HEK293T (cell line): Measurements from ENCODE around the gene RWDD2A.

ENCODE experiments used
- CTCF ChIA-PET: fragments of 350-600 bp; formaldehyde crosslinking; extraction: SDS; loops from one replicate; lab custom pipeline; 2021; ENCODE audit warnings: antibody characterized with exemption, inconsistent platforms; lab: Yijun Ruan, JAX
- POLR2A ChIA-PET: fragments of 350-600 bp; formaldehyde crosslinking; extraction: SDS; loops from one replicate; lab custom pipeline; 2020; ENCODE audit warnings: antibody characterized with exemption, inconsistent platforms; lab: Yijun Ruan, JAX
- DNase-seq: peaks from one replicate; pipeline ENCODE4 v3.0.0; 2012; ENCODE audit warnings: mixed read lengths; ENCODE audit errors: extremely low spot score
- ARNT ChIP-seq: fragments of 450-650 bp; IDR thresholded peaks from 2 replicates; pipeline ENCODE4 v1.6.1; 2017; ENCODE audit warnings: mild to moderate bottlenecking
- BHLHE40 ChIP-seq: fragments of 450-650 bp; IDR thresholded peaks from 2 replicates; pipeline ENCODE4 v1.6.1; 2016; ENCODE audit warnings: mild to moderate bottlenecking, moderate library complexity, borderline replicate concordance
- CTBP1 ChIP-seq: fragments of 450-650 bp; IDR thresholded peaks from 2 replicates; pipeline ENCODE4 v1.6.1; 2016; ENCODE audit warnings: borderline replicate concordance
- ELF4 ChIP-seq: fragments of 450-650 bp; IDR thresholded peaks from 2 replicates; pipeline ENCODE4 v1.6.1; 2017; ENCODE audit warnings: antibody characterized with exemption
- FOXA1 ChIP-seq: fragments of 450-650 bp; IDR thresholded peaks from 2 replicates; pipeline ENCODE4 v1.6.1; 2016; ENCODE audit warnings: mild to moderate bottlenecking
- FOXK2 ChIP-seq: fragments of 450-650 bp; IDR thresholded peaks from 2 replicates; pipeline ENCODE4 v1.6.1; 2016; ENCODE audit warnings: mild to moderate bottlenecking
- FOXM1 ChIP-seq: fragments of 450-650 bp; IDR thresholded peaks from 2 replicates; pipeline ENCODE4 v1.6.1; 2017; ENCODE audit warnings: mild to moderate bottlenecking, borderline replicate concordance
- HDGF ChIP-seq: fragments of 450-650 bp; IDR thresholded peaks from 2 replicates; pipeline ENCODE4 v1.6.1; 2017; ENCODE audit warnings: antibody characterized with exemption, borderline replicate concordance
- L3MBTL2 ChIP-seq: fragments of 450-650 bp; conservative IDR thresholded peaks from 2 replicates; pipeline ENCODE4 v1.6.1; 2016; ENCODE audit warnings: mild to moderate bottlenecking
- LEF1 ChIP-seq: fragments of 450-650 bp; IDR thresholded peaks from 2 replicates; pipeline ENCODE4 v1.6.1; 2017; ENCODE audit warnings: mild to moderate bottlenecking, borderline replicate concordance
- NFRKB ChIP-seq: fragments of 450-650 bp; IDR thresholded peaks from 2 replicates; pipeline ENCODE4 v1.6.1; 2016; ENCODE audit warnings: mild to moderate bottlenecking, moderate library complexity
- PKNOX1 ChIP-seq: fragments of 450-650 bp; IDR thresholded peaks from 2 replicates; pipeline ENCODE4 v1.6.1; 2016
- SP1 ChIP-seq: fragments of 450-650 bp; IDR thresholded peaks from 2 replicates; pipeline ENCODE4 v1.6.1; 2017
- SUZ12 ChIP-seq: fragments of 450-650 bp; IDR thresholded peaks from 2 replicates; pipeline ENCODE4 v1.6.1; 2016; ENCODE audit warnings: mild to moderate bottlenecking
- TARDBP ChIP-seq: fragments of 450-650 bp; IDR thresholded peaks from 2 replicates; pipeline ENCODE4 v1.6.1; 2016
- ZNF384 ChIP-seq: fragments of 450-650 bp; IDR thresholded peaks from 2 replicates; pipeline ENCODE4 v1.6.1; 2016

The RWDD2A gene

GRCh38 chr6:83160167-83160566 is 33.0 kb upstream of the RWDD2A start:
- no peak for TF ChIP-seq ZNF384
- no peak for TF ChIP-seq NFRKB
- TF ChIP-seq TARDBP: no peak
- no peak for TF ChIP-seq SP1
- no peak for TF ChIP-seq BHLHE40
- TF ChIP-seq FOXK2: no peak
- no peak for TF ChIP-seq CTBP1
- TF ChIP-seq LEF1: no peak
- TF ChIP-seq ELF4: no peak
- no peak for TF ChIP-seq FOXM1
- TF ChIP-seq ARNT: no peak
- no peak for TF ChIP-seq HDGF
- no peak for TF ChIP-seq SUZ12
- TF ChIP-seq L3MBTL2: no peak
- no peak for TF ChIP-seq FOXA1
- no peak for TF ChIP-seq PKNOX1
- ChIA-PET CTCF (no interaction called here), POLR2A (no interaction called here)
- no peak for DNase-seq

GRCh38 chr6:83167726-83168278 is 25.4 kb upstream of the RWDD2A start:
- CTCF ChIA-PET: interaction anchor here (0.7 kb wide), 1 partner anchor 49 kb away, joined by 4 read pairs; no protein-coding TSS in a partner anchor
- TF ChIP-seq ARNT (no peak), ELF4 (no peak), SUZ12 (no peak), CTBP1 (no peak), SP1 (no peak), L3MBTL2 (no peak), ZNF384 (no peak), FOXA1 (no peak), FOXK2 (no peak), PKNOX1 (no peak), NFRKB (no peak), TARDBP (no peak), LEF1 (no peak), BHLHE40 (no peak), FOXM1 (no peak), HDGF (no peak)
- POLR2A ChIA-PET: interaction anchor here (0.6 kb wide), 1 partner anchor 346 kb away, joined by 3 read pairs; no protein-coding TSS in a partner anchor
- no peak for DNase-seq

GRCh38 chr6:83168556-83168955 is 24.6 kb upstream of the RWDD2A start:
- ChIA-PET POLR2A (interaction anchor here (1.4 kb wide), 1 partner anchor 25 kb away, joined by 4 read pairs; the partner anchor contains the start of genes PGM3 and RWDD2A), CTCF (no interaction called here)
- TF ChIP-seq ARNT (no peak), TARDBP (no peak), HDGF (no peak), FOXM1 (no peak), L3MBTL2 (no peak), ELF4 (no peak)
- DNase-seq: no peak

DNA sequence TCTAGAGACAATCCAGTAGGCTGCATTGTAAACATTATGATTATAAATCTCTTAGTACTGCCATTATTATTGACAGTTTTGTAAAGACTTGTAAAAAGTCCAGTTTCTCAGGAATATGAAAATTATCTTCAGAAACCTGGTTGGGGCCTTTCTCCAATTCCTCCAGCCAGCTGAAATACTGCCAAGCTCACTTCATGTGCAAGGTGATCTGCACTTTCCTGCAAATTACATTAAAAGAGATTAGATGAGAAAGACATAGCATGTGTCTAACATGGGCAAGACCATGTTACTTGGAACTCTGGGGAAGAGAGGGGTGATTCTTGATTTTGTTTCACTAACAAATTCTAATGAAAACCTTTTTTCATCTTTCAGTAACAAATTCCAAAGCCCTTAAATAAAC is 24.1 kb upstream of the RWDD2A start:
- DNase-seq: no peak
- CTCF ChIA-PET: interaction anchor here (0.6 kb wide), 1 partner anchor 14 kb away, joined by 3 read pairs; no protein-coding TSS in a partner anchor
- no peak for TF ChIP-seq HDGF
- TF ChIP-seq SUZ12: no peak
- TF ChIP-seq CTBP1: no peak
- no peak for TF ChIP-seq SP1
- no peak for TF ChIP-seq ELF4
- no peak for TF ChIP-seq TARDBP
- TF ChIP-seq L3MBTL2: no peak
- TF ChIP-seq PKNOX1: no peak
- POLR2A ChIA-PET: interaction anchor here (1.4 kb wide), 1 partner anchor 24 kb away, joined by 4 read pairs; the partner anchor contains the start of genes PGM3 and RWDD2A

DNA sequence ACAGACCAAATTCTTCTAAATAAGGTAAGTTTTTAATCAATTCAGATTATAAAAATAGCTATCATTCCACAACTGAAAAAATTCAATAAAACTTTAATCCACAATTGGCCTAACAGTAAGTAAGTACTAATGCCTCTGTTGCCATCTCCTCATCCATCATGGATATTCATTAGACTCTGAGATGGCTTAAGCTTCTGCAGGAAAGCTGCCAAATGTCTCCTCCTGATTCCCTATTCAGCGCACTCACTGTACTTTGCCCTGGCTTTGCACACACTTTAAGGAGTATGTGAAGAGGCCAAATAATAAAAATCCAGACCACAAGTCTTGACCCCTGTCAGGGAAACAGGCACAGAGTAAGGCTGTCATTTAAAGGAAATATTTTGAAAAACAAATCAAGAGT is 23.6 kb upstream of the RWDD2A start:
- CTCF ChIA-PET: interaction anchor here (0.6 kb wide), 1 partner anchor 15 kb away, joined by 3 read pairs; no protein-coding TSS in a partner anchor
- DNase-seq: no peak
- TF ChIP-seq FOXM1 (no peak), L3MBTL2 (no peak), TARDBP (no peak), LEF1 (no peak), ELF4 (no peak), BHLHE40 (no peak), NFRKB (no peak)
- POLR2A ChIA-PET: interaction anchor here (1.4 kb wide), 1 partner anchor 24 kb away, joined by 4 read pairs; the partner anchor contains the start of genes PGM3 and RWDD2A

DNA sequence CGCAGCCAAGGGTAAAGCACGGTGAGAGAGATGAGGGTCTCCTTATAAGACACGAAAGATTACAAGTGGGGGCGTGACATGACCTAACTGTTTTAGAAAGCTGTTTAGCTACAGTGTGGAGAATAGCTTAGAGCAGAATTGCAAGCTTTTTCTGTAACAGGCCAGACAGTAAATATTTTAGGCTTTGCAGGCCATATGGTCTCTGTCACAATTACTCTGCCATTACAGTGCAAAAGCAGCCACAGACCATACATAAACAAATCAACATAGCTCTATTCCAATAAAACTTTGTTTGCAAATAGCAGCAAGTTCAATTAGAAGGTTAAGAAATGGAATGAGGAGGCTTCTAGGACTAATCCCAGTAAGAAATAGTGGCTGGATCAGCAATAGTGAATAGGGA is 16.9 kb upstream of the RWDD2A start:
- ChIA-PET CTCF (no interaction called here), POLR2A (no interaction called here)
- DNase-seq: no peak
- TF ChIP-seq FOXA1: no peak
- no peak for TF ChIP-seq L3MBTL2
- TF ChIP-seq FOXM1: no peak
- no peak for TF ChIP-seq ELF4
- TF ChIP-seq BHLHE40: no peak
- TF ChIP-seq ZNF384: no peak
- TF ChIP-seq TARDBP: no peak
- TF ChIP-seq PKNOX1: no peak
